Duodenal mucosa (tissue), 2 donors: ENCODE measurements around the gene SLC12A1.

Experiments
- H3K27ac ChIP-seq: one replicate; pipeline ENCODE4 v1.7.0; 2013; ENCODE audit warnings: low read depth, low read length
- H3K27me3 ChIP-seq, 2 donors: one replicate each; pipeline ENCODE4 v1.7.0; 2013; ENCODE audit warnings: low read length in 2 of 2, control low read depth in 1 of 2; ENCODE audit not compliant: insufficient read depth in 2 of 2, control insufficient read depth in 1 of 2
- H3K36me3 ChIP-seq, 2 donors: one replicate each; pipeline ENCODE4 v1.7.0; 2013; ENCODE audit warnings: low read length in 2 of 2, control low read depth in 1 of 2; ENCODE audit not compliant: insufficient read depth in 2 of 2, control insufficient read depth in 1 of 2
- H3K4me1 ChIP-seq, 2 donors: one replicate each; pipeline ENCODE4 v1.7.0; 2013; ENCODE audit warnings: low read length in 2 of 2, control low read depth in 1 of 2; ENCODE audit not compliant: insufficient read depth in 2 of 2, control insufficient read depth in 1 of 2
- H3K4me3 ChIP-seq, 2 donors: one replicate each; pipeline ENCODE4 v1.7.0; 2013; ENCODE audit warnings: low read length in 2 of 2, low read depth in 1 of 2
- H3K9ac ChIP-seq, 2 donors: one replicate each; pipeline ENCODE4 v1.7.0; 2013; ENCODE audit warnings: low read length in 2 of 2, low read depth in 1 of 2
- H3K9me3 ChIP-seq, 2 donors: one replicate each; pipeline ENCODE4 v1.7.0; 2013; ENCODE audit warnings: low read length in 2 of 2, control low read depth in 1 of 2; ENCODE audit not compliant: control insufficient read depth in 1 of 2

The SLC12A1 gene

DNA sequence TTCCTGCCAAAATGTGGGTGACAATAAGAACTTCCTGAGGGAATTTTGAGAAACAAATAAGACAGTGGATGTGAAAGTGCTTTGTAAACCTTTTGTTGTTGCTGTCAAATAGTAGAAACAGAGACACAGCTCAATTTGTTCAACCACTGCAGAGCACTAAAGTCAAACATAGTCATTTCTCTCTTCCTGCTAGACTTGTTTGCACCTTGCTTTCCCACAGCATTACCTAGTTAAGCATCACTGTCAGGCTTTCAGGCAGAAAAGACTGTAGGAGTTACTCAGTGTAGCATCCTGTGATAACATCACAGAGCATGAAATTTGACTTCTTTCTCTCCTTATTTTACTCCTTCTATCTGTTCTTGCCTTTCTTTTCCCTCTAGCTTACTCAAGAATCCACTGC, 27.1 kb downstream of the SLC12A1 start:
- H3K27ac ChIP-seq = no peak overlapping the region
- no peaks in the 10 kb centered on the region for H3K4me1 ChIP-seq
- H3K4me3 ChIP-seq = no peak overlapping the region
- no peaks in the 10 kb centered on the region for H3K27me3 ChIP-seq
- no peaks in the 10 kb centered on the region for H3K36me3 ChIP-seq
- no peaks in the 10 kb centered on the region for H3K9me3 ChIP-seq
- no peak overlapping the region for H3K9ac ChIP-seq

DNA sequence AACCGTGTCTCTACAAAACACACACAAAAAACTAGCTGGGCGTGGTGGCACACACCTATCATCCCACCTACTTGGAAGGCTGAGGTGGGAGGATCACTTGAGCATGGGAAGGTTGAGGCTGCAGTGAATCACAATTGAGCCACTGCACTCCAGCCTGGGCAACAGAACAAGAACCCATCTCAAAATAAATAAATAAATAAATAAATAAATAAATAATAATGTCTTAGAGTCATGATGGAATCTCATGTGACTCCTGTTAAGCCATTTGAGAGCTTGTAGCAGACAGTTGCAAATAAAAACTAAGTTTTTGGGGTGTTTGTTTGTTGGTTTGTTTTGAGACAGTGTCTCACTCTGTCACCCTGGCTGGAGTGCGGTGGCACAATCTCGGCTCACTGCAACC, 33.2 kb downstream of the SLC12A1 start:
- Histone ChIP-seq H3K4me3 (no peak overlapping the region), H3K9me3 (no peaks in the 10 kb centered on the region), H3K9ac (no peak overlapping the region), H3K4me1 (no peaks in the 10 kb centered on the region), H3K27me3 (no peaks in the 10 kb centered on the region), H3K36me3 (no peaks in the 10 kb centered on the region), H3K27ac (no peak overlapping the region)

GRCh38 chr15:48242015-48242414, 35.9 kb downstream of the SLC12A1 start:
- H3K4me3 ChIP-seq = no peak overlapping the region
- H3K27ac ChIP-seq = no peak overlapping the region
- no peak overlapping the region for H3K9ac ChIP-seq
- H3K4me1 ChIP-seq = no peaks in the 10 kb centered on the region
- no peaks in the 10 kb centered on the region for H3K36me3 ChIP-seq
- no peaks in the 10 kb centered on the region for H3K9me3 ChIP-seq
- H3K27me3 ChIP-seq = no peaks in the 10 kb centered on the region

DNA sequence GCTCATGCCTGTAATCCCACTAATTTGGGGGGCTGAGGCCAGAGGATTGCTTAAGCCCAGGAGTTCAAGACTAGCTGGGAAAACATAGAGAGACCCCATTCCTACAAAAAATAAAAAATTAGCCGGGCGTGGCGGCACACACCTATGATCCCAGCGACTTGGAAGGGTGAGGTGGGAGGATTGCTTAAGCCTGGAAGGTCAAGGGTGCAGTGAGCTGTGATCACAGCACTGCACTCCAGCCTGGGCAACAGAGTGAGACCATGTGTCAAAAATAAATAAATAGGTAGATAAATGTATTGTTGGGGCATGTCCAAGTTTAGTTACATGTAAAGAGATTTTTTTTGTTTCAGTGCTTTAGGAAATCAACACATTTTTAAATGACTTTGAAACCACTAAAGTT, 36.4 kb downstream of the SLC12A1 start:
- Histone ChIP-seq H3K4me1 (no peaks in the 10 kb centered on the region), H3K9me3 (no peaks in the 10 kb centered on the region), H3K4me3 (no peak overlapping the region), H3K36me3 (no peaks in the 10 kb centered on the region), H3K9ac (no peak overlapping the region), H3K27me3 (no peaks in the 10 kb centered on the region), H3K27ac (no peak overlapping the region)

DNA sequence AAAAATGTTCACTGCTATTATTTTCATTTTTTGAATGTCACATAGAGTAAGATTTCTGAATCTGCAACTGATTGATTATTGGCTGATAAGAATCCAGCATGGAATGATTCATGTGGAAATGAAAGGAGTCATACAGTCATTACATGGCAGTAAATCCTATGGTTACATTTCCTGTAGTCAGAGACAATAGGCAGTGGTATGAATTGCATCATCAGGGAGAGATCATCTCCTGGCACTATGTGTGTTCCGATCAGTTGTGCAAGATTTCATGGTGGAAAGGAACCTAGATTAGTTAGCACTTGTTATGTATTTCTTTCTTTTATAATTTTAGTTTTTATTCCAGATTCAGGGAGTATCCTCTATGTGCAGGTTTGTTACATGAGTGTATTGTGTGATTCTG, 38.8 kb downstream of the SLC12A1 start:
- H3K4me1 ChIP-seq = no peaks in the 10 kb centered on the region
- no peaks in the 10 kb centered on the region for H3K36me3 ChIP-seq
- no peak overlapping the region for H3K27ac ChIP-seq
- no peaks in the 10 kb centered on the region for H3K27me3 ChIP-seq
- H3K4me3 ChIP-seq = no peak overlapping the region
- H3K9ac ChIP-seq = no peak overlapping the region
- H3K9me3 ChIP-seq = no peaks in the 10 kb centered on the region

DNA sequence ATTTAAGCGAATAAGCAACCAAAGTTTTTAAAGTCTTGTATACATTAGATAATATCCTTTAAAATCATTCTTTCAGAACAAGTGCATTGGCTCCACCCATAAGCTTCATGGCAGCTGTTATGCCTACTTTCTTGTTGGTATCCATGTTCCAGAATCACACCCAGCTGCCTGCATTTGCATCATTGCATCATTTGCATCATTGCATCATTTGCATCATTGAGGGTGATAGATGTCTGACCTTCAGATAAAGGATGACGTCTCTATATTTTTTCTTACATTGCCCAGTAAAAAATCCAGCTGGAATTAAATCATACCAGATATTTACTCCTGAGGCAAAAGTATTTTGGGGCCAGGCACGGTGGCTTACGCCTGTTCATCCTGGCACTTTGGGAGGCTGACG, 42.3 kb downstream of the SLC12A1 start:
- no peaks in the 10 kb centered on the region for H3K9me3 ChIP-seq
- H3K4me1 ChIP-seq = no peaks in the 10 kb centered on the region
- H3K9ac ChIP-seq = no peak overlapping the region
- H3K36me3 ChIP-seq = no peaks in the 10 kb centered on the region
- H3K4me3 ChIP-seq = no peak overlapping the region
- H3K27me3 ChIP-seq = no peaks in the 10 kb centered on the region
- no peak overlapping the region for H3K27ac ChIP-seq

GRCh38 chr15:48250640-48251076, 44.6 kb downstream of the SLC12A1 start:
- H3K27ac ChIP-seq = no peak overlapping the region
- H3K36me3 ChIP-seq = no peaks in the 10 kb centered on the region
- H3K27me3 ChIP-seq = no peaks in the 10 kb centered on the region
- no peaks in the 10 kb centered on the region for H3K4me1 ChIP-seq
- H3K9me3 ChIP-seq = no peaks in the 10 kb centered on the region
- no peak overlapping the region for H3K9ac ChIP-seq
- no peak overlapping the region for H3K4me3 ChIP-seq

DNA sequence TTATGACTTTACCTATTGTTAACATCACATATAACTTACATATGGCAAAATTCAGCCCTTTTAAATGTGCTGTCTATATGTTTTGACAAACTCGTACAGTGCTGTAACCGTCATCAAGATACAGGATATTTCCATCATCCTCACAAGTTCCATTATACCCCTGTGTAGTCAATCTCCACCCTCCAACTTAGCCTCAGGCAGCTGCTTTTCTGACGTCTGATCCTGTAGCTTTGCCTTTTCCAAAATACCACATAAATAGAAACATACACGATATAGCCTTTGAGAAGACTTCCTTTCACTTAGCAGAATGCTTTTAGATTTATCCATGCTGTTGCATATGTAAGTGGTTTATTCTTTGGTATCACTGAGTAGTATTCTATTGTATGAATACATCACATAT, 47.1 kb downstream of the SLC12A1 start:
- H3K27ac ChIP-seq = no peak overlapping the region
- no peak overlapping the region for H3K9ac ChIP-seq
- H3K4me3 ChIP-seq = no peak overlapping the region
- H3K4me1 ChIP-seq = no peaks in the 10 kb centered on the region
- no peaks in the 10 kb centered on the region for H3K36me3 ChIP-seq
- H3K27me3 ChIP-seq = no peaks in the 10 kb centered on the region
- no peaks in the 10 kb centered on the region for H3K9me3 ChIP-seq

GRCh38 chr15:48265135-48265534, 59.0 kb downstream of the SLC12A1 start:
- H3K4me1 ChIP-seq = no peaks in the 10 kb centered on the region
- H3K9me3 ChIP-seq = no peaks in the 10 kb centered on the region
- H3K4me3 ChIP-seq = no peak overlapping the region
- no peak overlapping the region for H3K9ac ChIP-seq
- H3K27ac ChIP-seq = no peak overlapping the region
- H3K27me3 ChIP-seq = peaks cover 0 to 9% of the 10 kb centered on the region in 2 donors
- H3K36me3 ChIP-seq = no peaks in the 10 kb centered on the region

GRCh38 chr15:48266024-48266689, 60.1 kb downstream of the SLC12A1 start:
- Histone ChIP-seq H3K9me3 (no peaks in the 10 kb centered on the region), H3K27ac (no peak overlapping the region), H3K9ac (no peak overlapping the region), H3K27me3 (peaks cover 0 to 9% of the 10 kb centered on the region in 2 donors), H3K36me3 (no peaks in the 10 kb centered on the region), H3K4me3 (no peak overlapping the region), H3K4me1 (no peaks in the 10 kb centered on the region)

GRCh38 chr15:48267766-48268165, 61.7 kb downstream of the SLC12A1 start:
- no peaks in the 10 kb centered on the region for H3K36me3 ChIP-seq
- no peak overlapping the region for H3K27ac ChIP-seq
- no peaks in the 10 kb centered on the region for H3K4me1 ChIP-seq
- H3K9me3 ChIP-seq = no peaks in the 10 kb centered on the region
- peaks cover 0 to 9% of the 10 kb centered on the region in 2 donors for H3K27me3 ChIP-seq
- no peak overlapping the region for H3K9ac ChIP-seq
- H3K4me3 ChIP-seq = no peak overlapping the region
